Measurements from ENCODE around the gene ARHGAP27.

The ARHGAP27 gene

DNA sequence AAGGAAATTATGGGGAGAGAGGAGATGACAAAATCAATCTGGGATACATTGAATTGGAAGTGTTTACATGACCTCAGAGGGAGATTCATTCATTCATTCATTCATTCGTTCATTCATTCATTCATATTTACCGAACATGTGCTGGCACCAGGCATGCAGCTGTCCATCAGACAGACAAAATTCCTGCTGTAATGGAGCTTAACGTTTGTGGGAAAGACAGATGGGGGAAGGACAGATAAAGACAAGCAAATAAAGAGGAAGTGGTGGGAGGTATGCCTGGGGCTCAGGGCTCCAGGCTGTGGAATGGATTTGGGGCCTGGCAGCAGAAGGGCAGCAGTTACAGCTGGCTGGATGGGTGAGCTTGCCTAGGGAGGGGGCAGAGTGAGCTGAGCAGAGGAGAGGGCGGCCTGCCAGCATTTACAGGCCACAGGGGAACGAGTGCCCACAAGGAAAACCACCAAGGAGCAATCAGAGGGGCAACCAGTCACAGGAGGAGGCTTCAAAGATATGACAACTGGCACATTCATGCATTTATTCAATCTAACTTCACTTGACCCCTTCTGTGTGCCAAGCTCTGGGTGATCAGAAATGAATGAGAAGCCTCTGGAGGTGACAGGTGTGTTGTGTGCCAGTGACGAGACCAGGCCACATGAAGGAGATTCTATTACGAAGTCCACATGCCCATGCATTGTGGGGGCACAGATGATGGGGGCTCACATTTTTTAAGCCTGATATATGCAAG lies 48.5 kb downstream of the ARHGAP27 start:
- peak; percentile 26 for DNase-seq

DNA sequence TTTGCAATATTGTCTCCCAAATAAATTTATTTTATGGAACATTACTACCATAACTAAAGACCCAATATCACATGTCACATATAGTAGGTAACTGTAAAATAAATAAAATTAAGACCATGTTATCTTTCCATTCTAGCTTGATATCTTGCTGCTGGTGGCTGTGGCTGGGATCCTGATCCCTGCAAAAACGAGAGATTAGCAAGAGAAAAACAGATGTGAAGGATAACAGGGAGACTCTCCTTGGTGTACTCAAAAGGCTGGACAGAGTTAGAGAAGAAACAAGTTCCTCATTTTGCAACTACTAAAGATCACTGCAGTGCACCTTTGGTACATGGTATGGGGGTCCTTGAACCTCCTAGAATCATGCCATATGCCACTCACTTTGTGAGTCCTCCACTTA lies 49.7 kb downstream of the ARHGAP27 start:
- DNase-seq, result no peak

DNA sequence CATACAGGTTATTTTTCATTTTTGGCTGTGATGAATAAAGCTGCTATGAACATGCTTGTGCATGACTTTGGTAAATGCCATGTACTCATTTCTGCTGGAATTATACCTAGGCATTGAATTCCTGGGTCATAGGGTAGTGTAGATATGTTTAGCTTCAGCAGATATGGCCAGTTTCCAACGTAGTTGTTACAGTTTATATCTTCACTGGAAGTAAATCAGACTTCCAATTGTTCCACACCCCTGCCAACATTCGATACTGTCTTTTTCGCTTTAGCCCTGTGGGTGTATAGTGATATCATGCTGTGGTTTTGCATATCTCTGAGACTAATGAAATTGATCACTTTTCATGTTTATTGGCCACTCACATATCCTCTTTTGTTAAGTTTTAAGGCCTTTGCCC lies 50.4 kb downstream of the ARHGAP27 start:
- DNase-seq, result no peak

DNA sequence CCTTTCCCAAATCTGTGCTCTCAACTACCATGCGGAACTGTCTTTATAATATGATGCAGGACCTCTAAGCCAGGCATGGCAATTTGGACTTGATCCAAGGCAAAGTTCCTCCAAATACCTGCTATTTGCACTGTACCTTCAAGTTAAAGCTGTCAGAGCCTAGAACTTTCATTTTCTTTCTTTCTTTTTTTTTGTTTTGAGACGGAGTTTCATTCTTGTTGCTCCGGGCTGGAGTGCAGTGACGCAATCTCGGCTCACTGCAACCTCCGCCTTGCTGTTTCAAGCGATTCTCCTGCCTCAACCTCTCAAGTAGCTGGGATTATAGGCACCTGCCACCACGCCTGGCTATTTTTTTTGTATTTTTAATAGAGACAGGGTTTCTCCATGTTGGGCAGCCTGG lies 51.7 kb downstream of the ARHGAP27 start:
- DNase-seq, result no peak

DNA sequence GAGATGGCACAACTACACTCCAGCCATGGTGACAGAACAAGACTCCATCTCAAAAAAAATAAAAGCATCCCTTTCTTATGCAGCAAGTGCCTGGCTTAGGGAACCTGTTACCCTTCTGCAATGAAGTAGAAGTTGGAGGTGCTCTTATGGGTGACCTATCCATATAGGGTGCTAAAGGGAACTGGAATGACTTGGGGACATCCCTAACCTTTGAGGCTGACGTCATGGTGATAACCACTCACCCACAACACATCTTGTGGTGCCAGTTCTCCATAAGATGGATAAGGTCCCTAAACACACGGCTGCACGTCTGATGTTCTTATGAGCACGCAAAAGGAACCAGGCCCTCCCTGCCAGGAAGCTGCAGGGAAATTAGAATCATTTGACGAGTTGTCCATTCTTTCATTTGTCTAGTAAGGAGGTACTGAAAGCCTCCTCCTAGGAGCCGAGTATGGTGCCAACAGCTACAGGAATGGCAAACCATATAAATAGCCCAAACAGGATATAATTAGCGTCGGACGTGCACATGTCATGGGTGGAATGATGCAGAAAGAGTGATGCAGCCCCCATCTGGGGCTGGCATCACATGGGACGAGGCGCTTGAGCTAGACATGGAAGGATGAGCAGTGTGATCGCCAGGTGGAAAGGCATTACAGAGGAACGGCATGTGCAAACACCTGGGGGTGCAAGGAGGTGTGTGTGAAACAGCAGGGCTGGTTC lies 52.5 kb downstream of the ARHGAP27 start:
- no peak for DNase-seq

DNA sequence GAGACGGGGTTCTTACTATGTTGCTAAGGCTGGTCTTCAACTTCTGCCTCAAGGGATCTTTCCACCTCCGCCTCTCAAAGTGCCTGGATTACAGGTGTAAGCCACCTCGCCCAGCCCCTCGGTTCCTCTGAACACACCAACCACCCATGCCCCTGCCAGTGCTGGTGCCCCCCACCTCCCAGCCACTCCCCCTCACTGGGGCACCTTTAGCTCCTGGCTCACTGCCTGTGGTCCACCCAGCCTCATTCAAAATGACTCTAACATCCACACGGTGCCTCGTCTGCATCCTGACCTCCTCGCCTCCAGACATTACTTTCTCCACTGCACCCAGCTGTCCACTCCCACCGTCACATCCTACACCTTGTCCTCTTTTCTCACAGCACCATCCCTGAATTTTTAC lies 55.3 kb downstream of the ARHGAP27 start:
- no peak for DNase-seq

DNA sequence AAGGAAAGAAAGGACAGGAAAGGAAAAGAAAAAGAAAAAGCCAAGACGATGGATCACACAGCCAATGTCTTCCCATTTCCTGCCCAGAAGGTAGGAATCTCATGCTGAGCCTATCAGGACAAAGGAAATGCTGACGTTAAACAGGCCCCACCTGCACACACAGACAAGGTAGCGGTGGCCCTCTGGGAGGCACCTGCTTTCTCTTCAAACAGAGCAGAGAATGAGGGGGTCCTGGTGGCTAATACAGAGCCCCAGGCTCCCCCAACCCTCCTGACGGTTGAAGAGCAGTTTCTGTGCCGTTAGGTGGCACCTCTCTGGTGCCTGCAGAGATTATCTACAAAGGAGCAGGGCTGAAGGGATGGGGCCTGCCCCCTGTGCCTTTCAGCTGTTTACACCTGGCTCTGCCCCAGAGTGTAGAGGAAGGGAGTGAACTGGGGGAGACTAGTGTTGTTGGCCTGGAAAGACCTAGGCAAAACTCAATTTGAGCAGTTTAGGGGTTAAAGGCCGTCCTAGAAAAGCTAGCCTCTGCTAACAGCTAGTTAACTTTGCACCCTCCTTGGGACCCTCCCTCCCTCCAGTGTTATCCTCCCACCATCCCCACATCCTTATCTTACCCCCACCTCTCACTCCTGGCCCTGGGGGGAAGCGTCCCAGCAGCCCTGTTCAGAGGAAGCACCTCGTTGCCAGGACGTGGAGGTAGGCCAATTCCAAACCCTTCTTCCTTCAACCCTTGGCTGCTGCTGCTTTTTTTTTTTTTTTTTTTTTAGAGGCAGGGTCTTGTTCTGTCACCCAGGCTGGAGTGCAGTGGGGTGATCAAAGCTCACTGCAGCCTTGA lies 56.3 kb downstream of the ARHGAP27 start:
- no peak for DNase-seq

DNA sequence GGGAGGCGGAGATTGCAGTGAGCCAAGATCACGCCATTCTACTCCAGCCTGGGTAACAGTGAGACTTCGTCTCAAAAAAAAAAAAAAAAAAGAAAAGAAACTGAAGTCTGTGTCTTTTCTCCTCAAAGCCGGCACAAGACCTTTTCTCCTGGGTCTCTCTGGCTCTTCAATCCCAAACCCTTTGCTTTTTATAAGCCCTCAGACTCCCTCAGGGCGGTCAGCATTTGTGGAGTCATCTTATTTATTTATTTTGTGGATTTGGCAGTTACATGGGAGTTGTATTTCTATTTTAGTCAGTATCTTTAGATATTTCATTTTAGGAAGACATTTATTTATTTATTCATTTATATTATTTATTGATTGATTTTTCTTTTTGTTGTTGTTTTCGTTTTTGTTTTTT lies 58.2 kb downstream of the ARHGAP27 start:
- DNase-seq, result no peak

DNA sequence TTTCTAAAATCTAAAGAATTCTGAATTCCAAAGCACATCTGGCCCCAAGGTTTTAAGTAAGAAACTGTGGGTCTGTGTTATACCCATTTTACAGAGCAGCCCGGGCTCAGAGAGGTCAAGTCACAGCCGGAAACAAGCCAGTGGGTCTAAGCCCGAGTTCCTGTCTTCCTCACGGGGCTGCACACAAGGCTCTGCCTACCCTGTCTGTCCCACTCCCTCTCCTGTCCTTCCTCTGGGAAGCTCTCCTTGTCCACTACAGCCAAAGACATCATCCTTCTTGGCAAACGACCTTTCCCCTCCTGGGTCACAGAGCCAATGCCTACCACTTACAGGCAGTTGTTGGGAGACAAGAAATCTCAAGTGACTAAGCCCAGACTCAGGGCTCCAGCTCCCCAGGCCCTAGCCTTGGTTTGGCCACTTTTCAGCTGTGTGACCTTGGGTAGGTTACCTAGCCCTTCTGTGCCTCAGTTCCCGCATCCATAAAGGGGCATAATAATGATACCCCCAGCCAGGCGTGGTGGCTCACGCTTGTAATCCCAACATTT lies 60.3 kb downstream of the ARHGAP27 start:
- DNase-seq, result no peak

DNA sequence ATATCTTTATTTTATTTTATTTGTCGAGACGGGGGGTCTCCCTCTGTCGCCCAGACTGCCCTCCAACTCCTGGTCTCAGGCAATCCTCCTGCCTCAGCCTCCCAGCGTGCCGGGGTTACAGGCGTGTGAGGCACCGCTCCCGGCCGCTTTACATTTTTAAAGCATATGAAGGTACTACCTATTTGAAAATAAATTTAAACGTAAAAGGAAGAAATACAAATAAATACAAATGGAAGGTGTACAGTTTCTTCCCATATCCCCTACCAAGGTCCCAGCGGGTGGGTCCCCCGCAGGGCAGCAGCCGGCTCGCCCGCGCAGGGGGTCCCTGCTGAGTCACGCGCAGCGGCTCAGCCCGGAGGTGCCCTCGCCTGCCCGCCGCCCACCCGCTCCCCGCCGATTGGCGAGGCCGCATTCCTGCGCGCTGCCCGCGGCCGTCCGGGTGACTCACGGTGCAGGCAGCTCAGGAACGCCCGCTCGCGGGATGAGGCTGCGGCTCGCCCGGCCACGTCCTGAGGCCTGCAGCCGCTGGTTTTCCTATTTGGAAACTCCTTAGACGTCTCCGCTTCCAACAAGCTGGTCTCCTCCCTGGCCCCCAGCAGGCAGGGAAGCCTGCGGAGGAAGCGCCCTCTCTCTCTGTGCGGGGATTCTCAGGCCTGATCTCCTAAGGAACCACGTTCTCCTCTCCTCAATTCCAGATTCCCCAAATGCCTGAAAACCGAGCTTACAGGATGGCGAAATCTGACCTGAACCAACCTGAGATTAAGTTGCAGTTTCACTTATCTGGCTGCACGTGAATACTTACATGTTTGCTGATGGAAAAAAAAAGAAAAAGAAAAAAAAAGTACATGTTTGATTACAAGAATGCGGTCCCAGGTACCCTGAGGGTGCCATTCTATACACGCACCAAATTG lies 61.0 kb downstream of the ARHGAP27 start:
- DNase-seq, result no peak

DNA sequence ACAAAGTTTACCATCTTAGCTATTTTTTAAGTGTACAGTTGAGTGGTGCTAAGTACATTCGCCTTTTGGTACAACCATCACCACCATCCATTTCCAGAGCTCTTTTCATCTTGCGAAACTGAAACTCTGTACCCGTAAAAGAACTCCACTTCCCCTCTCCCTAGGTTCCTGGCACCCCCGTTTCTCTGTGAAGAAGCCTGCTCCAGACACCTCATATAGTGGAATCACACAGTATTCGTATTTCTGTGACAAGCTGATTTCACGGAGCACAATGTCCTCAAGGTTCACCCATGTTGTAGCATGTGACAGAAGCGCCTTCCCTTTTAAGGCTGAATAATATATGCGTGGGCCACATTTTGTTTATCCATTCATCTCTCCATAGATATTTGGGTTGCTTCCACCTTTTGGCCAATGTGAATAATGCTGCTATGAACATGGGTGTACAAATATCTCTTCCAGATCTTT lies 61.7 kb downstream of the ARHGAP27 start:
- no peak for DNase-seq

DNA sequence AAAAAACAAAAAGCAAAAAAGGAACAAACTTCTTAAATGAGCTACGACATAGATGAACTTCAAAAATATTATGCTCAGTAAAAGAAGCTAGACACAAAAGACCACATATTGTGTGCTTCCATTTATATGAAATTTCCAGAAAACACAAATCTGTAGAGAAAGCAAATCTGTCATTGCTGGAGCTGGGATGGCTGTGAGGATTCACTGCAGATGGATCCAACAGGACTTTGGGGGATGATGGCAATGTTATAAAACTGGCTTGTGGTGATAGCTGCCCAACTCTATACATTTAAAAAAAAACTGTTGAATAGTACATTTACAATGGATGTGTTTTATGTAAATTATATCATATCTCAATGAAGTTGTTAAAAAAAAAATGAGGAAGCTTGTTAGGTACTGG lies 63.2 kb downstream of the ARHGAP27 start:
- DNase-seq, result no peak

DNA sequence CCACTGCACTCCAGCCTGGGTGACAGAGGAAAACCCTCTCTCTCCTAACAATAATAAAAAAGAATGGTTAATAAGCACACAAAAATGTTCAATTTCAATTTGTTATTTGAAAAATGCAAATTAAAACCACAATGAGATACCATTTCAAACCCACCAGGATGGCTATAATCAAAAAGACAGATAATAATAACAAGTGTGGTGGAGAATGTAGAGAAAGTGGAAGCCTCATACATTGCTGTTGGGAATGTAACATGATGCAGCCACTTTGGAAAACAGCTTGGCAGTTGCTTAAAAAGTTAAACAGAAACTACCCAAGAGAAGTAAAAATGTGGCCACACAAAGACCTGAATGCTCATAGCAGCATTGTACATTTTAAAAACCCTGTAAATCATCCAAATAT lies 64.0 kb downstream of the ARHGAP27 start:
- no peak for DNase-seq

DNA sequence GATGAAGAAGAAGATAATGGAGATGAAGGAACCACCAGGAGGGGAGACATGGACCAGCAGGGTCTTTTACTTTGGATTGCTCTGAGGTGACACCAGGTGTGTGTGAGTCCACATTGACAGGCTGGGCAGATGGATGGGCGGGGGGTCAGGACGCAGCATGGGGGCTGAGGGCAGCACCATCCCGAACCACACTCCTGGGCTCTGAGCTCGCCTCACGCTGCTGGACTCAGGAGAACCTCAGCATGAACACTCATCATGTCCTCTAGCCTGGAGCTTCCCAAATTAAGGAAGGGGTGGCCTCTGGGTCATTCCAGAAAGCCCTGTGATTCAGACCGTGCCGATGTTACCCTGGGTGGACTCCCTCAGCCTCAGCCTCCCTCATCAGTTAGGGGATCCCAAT lies 65.5 kb downstream of the ARHGAP27 start:
- no peak for DNase-seq

DNA sequence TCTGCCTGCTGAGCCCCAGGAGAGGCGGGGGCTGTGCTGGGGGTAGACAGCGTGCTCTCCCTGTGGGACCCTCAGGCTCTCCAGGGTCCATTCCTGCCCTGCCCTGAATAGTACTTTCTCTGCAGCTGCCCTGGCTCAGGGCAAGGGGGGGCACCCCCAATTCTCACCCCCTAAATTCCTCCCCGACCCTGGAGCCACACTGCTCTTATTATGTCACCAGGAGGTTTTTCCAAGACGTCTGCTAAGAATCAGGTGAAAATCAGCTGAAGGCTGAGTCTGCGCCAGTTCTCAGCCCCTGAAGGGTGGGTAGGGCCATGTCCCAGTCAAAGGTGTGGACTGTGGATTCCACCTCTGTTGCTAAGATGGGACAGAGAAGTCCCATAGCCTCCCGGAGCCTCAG lies 66.0 kb downstream of the ARHGAP27 start:
- DNase-seq, result no peak

DNA sequence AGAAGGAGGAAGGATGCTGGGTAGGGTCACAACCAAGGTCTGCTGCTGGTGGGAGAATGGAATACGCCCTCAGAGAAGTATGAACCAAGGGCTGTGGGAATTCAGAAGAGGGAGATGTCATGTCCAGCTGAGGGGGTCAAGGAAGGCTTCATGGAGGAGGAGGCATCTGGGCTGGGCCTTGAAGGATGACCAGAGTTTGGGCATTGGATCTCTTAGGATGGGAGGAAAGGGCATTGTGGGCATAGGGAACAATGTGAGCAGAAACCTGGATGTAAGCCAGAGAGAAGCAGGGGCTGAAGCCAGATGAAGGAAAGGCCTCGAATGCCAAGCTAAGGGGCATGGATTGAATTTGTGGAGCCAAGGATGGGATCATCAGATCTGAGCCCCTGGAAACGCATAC lies 66.6 kb downstream of the ARHGAP27 start:
- DNase-seq, result no peak

DNA sequence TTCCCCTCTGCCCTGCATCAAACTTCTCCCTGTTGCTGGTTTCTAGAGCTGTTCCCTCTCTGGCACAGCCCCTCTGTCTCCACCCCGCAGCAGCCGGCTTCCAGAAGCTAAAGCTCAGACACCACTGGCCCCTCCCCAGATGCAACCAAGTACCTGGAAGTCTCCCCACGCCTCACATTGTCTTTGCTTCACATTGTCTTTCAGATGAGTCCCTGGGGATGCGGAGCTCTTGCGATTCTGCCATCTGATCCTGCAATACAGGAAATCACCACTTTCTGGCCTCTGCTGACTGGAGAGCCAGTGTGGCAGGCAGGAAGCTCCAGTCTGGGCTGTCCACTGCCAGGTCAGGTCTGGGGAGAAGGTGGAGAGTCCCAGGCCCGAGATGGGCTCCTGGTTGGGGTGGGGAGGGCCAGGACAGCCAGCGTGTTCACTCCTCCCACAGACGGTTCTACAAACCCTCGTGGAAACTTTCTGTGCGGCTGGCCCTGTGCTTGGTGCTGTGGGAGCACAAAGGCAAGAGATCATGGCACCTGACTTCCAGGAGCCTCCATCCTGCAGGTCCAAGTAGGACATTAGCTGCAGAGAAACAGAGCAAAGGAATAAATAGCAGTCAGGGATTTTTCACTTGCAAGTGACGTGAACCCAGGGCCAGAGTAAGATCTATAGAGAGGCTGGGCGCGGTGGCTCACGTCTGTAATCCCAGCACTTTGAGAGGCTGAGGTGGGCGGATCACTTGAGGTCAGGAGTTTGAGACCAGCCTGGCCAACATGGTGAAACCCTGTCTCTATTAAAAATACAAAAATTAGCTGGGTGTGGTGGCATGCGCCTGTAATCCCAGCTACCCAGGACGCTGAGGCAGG lies 67.9 kb downstream of the ARHGAP27 start:
- DNase-seq, result no peak

DNA sequence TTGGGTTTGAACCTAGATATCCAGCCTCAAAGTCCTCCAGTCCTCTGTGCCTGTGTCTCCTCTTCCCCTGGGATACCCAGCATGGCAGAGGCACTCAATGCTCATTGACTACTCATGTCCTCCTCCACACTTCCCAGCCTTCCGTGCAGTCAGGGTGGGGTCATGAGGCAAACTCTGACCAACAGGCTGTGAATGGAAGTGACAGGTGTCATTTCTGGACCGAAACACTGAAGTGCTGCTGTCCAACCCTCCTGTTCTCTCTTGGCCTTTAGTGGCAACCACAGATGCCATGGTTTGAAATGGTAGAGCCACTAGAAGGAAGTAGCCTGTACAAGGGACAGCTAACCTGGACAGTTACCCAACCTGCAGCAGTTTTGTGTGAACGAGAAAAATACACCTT lies 69.2 kb downstream of the ARHGAP27 start:
- no peak for DNase-seq

DNA sequence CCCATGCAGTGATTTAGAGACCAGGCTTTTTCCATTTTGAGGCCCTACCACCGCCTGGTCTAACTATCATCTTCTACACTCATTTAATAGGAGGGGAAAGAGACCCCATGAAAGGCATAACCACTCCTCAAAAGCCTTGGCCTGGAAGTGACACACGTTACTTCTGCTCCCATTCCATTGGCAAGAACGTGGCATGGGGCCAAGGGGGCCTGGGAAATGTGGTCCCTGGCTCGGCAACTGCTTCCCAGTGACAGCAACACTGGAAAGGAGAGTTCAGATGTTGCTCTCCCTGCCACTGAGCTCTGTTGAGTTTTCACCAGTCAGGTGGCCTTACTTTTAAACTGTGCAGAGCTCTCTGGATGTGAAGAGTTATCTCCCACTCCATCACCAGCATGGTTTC lies 70.7 kb downstream of the ARHGAP27 start:
- no peak for DNase-seq

DNA sequence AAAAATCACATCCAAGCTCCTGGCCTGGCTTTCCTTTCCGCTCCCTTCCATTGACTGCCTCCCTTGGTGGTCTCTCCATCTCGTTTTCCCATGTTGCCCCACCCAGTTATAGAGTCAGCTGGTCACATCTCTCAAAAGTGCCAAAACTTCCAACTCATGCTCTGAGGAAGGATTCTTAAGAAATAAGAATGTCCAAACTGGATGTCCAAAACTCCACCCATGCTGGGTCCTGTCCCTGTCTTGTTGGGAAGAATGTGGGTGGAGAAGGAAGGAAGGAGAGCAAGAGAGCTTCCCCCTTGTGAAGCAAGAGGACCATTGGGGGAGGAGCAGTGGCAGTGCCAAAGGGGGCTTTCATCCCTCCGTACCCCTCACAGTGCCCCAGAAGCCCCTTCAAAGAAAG lies 71.2 kb downstream of the ARHGAP27 start:
- no peak for DNase-seq

DNA sequence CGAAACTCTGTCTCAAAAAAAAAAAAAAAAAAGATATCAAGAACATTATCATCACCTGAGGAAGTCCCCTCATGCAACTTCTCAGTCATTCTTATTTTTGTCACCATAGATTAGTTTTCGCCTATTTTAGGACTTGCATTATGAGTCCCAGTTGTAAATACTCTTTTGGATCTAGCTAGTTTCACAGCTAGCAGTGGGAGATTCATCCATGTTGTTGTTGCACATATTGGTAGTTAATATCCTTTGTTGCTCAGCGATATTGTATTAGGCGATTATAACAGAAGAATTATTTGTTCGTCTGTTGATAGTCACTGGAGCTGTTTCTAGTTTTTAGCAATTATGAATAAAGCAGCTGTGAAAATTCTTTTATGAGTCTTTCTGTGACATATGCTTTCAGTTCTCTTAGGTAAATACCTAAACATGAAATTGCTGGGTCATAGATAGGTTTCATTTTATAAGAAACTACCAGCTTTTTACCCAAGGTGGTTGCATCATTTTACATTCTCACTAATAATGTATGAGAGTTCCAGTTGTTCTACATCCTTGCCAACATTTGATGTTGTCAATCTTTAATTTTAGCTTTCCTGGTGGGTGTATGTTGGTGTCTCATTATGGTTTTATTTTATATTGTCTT lies 75.2 kb downstream of the ARHGAP27 start:
- DNase-seq, result no peak
